Erythroblast (primary cell): ENCODE data around the gene SYT15.
"Not testable (repeated sequence)": the region's sequence is repeated elsewhere in the genome, so short reads cannot be mapped to it uniquely, and the experiment has no call there.

Source experiments
- GATA1 ChIP-seq: IDR thresholded peaks from 2 replicates; pipeline ENCODE4 v1.6.1; 2011; ENCODE audit warnings: low read depth, mild to moderate bottlenecking, control low read depth, low read length, moderate library complexity
- POLR2A ChIP-seq: IDR thresholded peaks from 2 replicates; pipeline ENCODE4 v1.6.1; 2011; ENCODE audit warnings: mild to moderate bottlenecking, low read length

- not testable (repeated sequence) for TF ChIP-seq POLR2A, GATA1
Observed at GRCh38 chr10:46629805-46630204, 50.9 kb downstream of the SYT15 start.
